ENCODE measurements around the gene TMCO6.

GRCh38 chr5:140641716-140642115 is 2.5 kb downstream of the TMCO6 start:
- TF ChIP-seq YY1 (IDR thresholded peaks at IDR 0.05; ENCODE audit: insufficient read depth, insufficient read length), result no peak
- no peak for TF ChIP-seq SUZ12 (IDR thresholded peaks at IDR 0.05; ENCODE audit: extremely low read depth, insufficient read depth, insufficient read length)
- no peak for TF ChIP-seq ZNF274 (IDR thresholded peaks at IDR 0.05; ENCODE audit: low read depth, low read length)
